Stimulated activated CD8-positive, alpha-beta memory T cell treated with anti-CD3 and anti-CD28 coated beads, Interleukin-4, amount 100 ng/mL, for 48 hours (primary cell): ENCODE data around the gene PSMA4.
A peak's percentile ranks its signal among the peaks of the same experiment; 100 is the strongest.
"Not testable (repeated sequence)": the region's sequence is repeated elsewhere in the genome, so short reads cannot be mapped to it uniquely, and the experiment has no call there.

Source experiments
- DNase-seq: peaks from one replicate; pipeline ENCODE4 v3.0.0-alpha.2; 2020

The PSMA4 gene

DNA sequence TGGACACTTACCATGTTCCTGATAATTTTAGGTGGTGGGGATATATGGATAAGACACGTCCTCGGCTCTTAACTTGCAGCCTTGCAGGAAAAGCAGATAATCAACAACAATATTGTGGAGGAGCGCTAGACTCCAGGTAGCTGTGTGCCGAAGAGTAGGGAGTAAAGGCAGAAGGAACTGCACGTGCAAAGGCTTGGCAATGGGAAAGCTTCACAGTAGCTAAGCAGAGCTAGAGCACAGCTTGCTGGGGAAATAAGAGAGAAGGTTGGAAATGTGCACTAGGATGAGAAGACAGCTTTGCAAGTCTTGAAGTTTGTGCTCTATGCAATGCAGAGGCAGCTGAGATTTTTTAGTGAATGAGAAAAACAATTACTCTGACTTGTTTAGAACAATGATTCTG lies 12.4 kb downstream of the PSMA4 start:
- no peak for DNase-seq

DNA sequence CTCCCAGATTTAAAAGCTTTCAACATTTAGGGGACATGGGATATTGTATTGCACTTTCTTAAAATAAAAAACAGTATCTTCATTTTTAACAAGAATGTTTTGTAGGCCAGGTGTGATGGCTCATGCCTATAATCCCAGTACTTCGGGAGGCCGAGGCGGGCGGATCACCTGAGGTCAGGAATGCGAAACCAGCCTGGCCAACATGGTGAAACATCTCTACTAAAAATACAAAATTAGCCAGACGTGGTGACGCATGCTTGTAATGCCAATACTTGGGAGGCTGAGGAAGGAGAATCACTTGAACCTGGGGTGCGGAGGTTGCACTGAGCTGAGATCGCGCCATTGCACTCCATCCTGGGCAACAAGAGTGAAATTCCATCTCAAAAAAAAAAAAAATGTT lies 20.0 kb downstream of the PSMA4 start:
- not testable (repeated sequence) for DNase-seq

DNA sequence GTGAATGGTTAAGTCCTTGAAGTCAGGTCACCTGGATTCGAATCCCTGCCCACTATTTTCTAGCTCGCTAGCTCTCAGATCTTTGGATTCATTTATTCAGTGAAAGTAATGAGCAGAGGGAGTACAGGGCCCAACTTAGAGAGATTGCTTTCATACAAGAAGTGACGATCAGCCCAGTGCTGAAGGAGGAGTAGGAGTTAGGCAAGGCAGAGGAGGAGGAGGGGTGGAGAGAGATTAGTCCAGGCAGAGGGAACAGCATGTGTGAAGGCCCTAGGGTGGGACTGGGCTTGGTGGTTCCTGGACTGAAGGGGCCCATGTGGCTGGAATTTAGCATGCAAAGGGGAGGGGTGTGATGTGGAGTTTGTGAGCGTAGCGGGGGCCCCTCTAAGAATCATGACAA lies 21.2 kb downstream of the PSMA4 start:
- DNase-seq: no peak

DNA sequence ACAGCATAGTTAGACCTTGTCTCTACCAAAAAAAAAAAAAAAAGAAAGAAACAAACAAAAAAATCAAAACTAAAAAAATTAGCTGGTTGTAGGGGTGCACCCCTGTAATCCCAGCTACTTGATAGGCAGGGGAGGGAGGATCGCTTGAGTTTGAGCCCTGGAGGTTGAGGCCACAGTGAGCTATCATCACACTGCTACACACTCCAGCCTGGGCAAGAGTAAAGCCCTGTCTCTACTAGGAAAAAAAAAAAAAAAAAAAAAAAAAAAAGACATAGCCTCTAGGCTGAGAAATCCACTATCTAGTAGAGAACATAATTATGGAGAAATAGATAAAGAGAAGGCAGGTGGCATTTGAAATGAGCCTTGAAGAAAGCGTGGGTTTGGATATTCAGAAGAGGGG lies 22.8 kb downstream of the PSMA4 start:
- no peak for DNase-seq

DNA sequence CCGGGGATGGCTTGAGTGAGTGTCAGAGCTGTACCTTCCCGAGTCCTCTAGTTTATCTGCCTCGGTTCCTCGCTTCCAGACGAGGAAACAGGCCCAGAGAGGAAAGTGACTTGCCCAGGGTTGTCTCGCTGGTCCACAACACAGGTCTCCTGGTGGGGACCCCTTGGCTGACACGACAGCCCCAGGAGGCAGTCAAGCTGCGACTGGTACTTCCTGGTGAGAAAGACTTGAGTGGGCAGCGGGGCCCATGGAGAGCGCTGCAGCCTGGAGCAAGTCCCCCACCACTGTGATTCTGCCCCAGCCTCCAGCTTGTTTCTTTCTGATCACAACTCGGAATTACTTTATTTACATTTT lies 24.5 kb downstream of the PSMA4 start:
- DNase-seq: no peak

DNA sequence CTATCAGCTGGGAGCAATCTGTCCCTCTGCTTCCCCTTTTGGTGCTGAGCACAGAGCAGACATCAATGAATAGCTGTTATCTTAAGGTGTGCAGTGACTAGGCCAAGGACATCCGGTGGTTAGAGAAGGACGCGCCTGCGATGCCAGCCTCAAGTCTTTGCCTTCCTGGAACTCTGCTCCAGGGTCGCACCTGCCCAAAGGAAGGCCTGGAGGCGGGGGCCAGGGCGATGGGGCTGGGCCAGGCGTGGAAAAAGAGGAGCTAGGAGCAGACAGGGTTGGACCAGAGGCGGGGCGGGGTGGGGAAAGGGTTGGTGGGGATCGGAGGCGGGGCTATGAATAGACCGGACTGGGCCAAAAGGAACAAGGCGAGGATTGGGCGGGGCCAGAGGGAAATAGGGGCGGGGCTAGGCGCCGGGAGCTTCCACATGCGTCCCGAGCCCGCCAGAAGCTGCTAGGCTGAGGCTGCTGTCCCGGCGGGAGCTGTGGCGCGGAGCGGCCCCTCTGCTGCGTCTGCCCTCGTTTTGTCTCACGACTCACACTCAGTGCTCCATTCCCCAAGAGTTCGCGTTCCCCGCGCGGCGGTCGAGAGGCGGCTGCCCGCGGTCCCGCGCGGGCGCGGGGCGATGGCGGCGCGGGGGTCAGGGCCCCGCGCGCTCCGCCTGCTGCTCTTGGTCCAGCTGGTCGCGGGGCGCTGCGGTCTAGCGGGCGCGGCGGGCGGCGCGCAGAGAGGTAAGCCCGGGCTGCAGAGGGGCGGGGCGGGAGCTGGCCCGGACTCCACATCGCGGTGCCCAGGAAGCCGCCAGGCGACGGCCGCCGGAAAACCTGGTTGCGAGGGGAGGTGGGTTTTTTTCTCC lies 25.1 kb downstream of the PSMA4 start, which contains the start of gene CHRNA5:
Gene CHRNA5 (plus strand): TSS at position 424 of the 854 bp plus-strand sequence. CDS start 200 bp downstream, at position 624.
- peak; percentile 94 for DNase-seq

DNA sequence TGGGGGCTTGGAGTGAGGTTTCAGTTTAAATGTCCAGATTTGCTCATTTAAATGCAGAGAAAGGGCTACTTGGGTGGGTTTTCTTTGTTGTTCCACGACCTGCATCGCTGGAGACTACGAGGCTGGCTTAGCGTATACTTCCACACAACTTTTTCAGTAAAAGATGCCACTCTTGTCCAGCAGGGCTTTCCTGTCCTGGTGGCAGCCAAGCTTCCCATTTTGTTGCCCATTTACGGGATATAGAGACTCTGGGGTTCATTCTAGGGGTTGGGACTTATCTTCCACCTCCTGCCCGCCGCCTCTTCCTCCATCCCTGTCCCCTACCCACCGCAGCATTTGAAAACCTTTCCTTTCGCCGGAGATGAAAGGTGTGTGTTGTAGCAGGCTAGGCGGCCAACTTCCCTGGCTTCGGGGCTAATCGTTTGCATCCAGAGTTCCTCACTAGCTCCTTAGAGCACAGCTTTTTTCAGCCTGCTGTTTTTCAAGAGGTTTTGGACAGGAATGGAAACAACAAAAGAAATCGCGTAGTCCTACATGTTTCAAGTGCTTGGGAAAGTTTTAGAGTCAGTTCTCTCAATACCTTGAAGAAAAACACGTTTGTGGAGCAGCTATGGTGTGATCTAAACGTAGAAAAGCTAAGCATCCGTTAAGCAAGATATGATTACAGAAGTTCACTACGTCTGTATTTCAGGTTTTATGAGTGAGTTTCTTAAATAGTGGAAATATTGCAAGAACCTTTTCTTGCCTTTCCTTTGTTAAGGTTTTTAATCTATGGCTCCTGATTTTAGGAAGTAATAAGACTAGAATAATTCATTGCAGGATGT lies 25.9 kb downstream of the PSMA4 start:
- DNase-seq: no peak

DNA sequence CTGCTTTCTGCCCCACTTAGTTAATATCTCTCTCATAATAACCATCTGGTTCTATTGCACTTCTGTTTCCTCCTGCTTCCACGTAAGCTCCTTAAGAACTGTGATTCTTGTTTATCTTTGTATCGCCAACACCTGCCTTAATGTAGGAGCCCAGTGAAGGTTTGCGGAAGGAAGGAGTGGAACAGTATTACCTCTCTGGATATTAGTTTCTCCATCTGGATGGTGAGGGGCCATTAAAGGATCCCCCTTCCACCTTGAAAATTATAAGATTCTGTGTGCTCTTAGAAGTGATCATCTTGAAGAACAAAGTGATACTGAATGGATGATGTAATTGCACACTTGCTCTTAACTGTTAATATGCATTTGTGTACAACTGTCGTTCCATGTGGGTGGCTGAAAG lies 27.3 kb downstream of the PSMA4 start:
- no peak for DNase-seq

DNA sequence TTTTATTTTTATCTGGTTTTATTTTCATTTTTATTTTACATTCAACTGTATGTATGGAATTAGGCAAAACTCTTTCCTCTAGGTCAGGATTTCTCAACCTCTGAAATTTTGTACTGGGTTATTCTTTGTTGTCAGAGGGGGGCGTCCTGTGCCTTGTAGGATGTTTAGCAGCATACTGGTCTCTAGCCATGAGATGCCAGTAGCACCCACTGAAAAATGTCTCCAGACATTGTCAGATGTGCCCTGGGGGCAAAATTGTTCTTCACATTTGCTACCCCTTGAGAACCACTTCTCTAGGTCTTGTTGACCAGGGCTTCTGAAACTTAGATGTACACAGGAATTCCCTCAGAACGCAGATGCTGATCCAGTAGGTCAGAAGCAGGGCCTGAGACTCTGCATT lies 30.5 kb downstream of the PSMA4 start:
- no peak for DNase-seq

DNA sequence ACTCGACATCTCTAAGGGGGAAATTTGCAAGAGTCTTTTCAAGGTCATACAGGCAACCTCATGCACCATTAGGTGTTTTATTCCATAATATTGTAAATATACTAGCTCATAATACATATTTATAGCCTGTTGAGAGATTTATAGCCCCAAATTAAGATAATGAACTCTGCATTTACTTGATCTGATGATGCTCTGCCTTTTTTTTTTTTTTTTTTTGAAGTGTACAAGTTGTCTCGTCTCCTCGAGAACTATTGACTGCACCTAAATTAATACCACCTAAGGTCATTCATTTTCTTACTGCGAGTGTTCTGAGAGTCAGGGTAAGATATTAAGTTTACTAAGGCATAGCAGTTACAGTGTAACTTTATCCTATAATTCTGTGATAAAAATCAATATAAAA lies 31.1 kb downstream of the PSMA4 start:
- no peak for DNase-seq

DNA sequence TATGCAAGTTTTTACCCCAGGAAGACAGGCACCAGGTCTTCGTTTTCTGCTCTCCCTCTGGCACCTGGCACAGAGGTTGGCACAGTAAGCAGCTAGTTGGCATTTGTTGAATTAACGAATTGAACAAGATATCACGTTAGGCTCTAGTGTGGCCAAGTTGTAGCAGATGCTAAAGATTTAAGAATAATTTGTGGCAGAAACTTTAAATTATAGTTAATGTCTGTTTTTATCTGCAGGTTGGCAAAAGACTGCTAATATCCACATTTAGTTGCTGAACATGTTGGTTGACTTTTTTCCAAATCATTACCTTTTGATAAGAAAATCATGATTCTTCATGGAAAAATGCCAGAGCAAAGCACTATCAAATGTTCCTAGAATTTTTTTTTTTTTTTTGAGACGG lies 33.2 kb downstream of the PSMA4 start:
- no peak for DNase-seq

DNA sequence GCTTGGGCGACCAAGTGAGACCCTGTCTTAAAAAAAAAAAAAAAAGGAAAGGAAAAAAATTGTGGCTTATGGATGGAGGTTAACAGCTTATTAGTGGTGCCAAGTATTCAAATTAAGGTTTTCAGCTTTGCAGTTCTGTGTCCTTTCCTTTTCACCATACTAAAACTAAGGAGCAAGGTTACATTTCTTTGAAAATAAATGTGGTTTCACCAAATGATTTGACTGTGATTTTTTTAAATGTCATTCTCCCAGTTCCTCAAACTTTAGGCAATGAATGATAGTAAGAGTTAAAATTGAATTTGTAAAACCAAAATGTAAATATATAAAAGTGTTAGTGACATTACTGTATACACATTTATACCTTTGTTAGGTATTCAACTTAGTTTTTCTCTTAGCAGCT lies 34.7 kb downstream of the PSMA4 start:
- DNase-seq: no peak

DNA sequence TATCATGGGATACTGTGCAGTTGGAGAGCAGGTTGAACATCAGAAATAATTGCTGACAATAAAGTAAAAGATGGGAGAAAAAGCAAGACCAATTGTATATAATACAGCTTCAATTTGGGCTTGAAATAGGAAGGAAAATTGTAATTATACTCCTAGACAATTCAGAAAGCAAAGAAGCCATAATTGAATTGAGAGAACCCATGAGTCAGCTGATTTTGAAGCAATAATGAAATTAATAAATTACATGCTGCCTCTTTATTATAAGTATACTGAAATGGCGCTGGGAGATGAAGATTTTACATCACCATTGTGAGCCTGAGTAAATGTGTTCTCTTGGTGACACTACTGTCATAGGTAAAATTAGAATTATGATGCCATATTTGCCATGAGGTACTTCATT lies 57.3 kb downstream of the PSMA4 start:
- DNase-seq: no peak

DNA sequence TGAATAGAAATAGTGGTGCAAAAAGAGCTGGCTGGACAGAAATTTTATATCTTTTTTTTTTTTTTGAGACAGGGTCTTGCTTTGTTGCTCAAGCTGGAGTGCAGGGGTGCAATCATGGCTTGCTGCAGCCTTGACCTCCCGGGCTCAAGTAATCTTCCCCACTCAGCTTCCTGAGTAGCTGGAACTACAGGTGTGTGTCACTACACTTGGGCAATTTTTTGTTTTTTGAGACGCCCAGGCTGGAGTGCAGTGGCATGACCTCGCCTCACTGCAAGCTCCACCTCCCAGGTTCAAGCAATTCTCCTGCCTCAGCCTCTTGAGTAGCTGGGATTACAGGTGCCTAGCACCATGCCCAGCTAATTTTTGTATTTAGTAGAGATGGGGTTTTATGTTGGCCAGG lies 58.1 kb downstream of the PSMA4 start:
- DNase-seq: no peak

DNA sequence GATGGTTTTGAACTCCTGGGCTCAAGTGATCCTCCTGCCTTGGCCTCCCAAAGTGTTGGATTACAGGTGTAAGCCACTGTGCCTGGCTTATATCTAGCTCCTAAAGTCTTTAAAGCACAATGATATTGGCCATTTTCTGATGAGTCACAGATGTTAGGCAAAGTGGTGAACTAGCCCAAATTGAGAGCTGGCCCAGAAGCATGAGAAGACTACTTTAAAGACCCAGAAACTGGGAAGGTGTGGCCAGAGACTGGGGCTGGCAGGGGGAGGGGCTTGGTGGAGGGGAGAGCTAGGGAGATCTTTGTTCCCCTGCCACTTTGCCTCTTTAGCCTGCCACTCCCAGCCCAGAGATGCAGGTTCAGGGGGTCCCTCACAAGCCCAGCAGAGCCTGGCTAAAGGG lies 58.9 kb downstream of the PSMA4 start:
- DNase-seq: no peak
